DMS53 (cell line): ENCODE measurements around the gene ZNF599.
A peak's percentile ranks its signal among the peaks of the same experiment; 100 is the strongest.
"Not testable (repeated sequence)": the region's sequence is repeated elsewhere in the genome, so short reads cannot be mapped to it uniquely, and the experiment has no call there.

Source experiments
- DNase-seq: peaks from one replicate; lab custom pipeline; 2025; lab: John Stamatoyannopoulos, UW

ZNF599 gene

GRCh38 chr19:34772697-34773554 lies at the start of gene ZNF599:
Gene ZNF599, minus strand, starts transcription at chr19:34773215. Its CDS starts 374 bp downstream, at chr19:34772841.
- peak; percentile 97 for DNase-seq

- no peak for DNase-seq
These were observed 45.3 kb upstream of the ZNF599 start for GRCh38 chr19:34818270-34818669.

GRCh38 chr19:34816708-34817107 lies 43.7 kb upstream of the ZNF599 start:
- no peak for DNase-seq

GRCh38 chr19:34808566-34808965 lies 35.6 kb upstream of the ZNF599 start:
- DNase-seq: no peak

DNA sequence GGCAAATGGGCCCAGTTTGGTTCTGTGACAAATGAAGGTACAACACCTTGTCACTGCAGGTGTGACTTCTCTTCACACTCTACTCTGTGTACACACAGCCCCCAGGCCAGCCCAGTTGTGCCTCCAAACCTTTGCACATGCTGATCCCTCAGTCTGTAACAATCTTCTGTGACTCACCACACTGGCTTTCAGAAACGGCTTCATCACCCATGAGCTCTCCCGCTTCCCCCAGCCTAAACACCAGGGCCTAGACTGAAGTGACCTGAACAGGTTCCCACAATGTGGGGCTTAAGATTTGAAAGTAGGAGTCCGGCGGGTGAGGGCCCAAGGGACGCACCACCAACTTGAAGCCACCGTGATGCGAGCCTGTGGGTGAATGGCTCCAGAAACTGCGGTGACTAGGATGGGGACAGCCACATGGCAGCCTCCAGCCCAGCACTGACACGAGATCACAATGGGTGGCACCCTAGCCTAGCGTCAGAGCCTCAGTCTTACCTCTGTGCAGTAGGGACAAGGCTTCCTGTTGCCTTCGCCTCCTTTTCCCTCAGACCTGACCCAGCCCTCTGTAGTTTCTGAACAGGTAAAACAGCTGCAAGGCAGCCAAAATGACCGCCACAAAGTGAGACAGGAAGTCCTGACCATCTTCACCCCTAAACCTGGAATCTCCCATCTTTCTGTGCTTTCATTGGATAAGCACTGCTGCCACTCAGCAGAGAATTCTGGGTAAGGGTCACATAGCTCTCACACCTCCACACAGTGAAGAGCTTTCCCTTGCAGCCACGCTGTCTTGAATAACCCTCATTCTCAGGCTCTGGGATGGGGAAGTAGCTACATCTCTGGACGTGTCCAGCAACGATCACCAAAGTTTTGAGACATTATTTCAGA lies 34.2 kb upstream of the ZNF599 start:
- no peak for DNase-seq

- DNase-seq: no peak
These were observed 31.1 kb upstream of the ZNF599 start for GRCh38 chr19:34804115-34804514.

DNA sequence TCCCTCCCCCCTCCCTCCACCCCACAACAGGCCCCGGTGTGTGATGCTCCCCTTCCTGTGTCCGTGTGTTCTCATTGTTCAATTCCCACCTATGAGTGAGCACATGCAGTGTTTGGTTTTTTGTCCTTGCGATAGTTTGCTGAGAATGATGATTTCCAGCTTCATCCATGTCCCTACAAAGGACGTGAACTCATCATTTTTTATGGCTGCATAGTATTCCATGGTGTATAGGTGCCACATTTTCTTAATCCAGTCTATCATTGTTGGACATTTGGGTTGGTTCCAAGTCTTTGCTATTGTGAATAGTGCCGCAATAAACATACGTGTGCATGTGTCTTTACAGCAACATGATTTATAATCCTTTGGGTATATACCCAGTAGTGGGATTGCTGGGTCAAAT lies 23.9 kb upstream of the ZNF599 start:
- DNase-seq: not testable (repeated sequence)

DNA sequence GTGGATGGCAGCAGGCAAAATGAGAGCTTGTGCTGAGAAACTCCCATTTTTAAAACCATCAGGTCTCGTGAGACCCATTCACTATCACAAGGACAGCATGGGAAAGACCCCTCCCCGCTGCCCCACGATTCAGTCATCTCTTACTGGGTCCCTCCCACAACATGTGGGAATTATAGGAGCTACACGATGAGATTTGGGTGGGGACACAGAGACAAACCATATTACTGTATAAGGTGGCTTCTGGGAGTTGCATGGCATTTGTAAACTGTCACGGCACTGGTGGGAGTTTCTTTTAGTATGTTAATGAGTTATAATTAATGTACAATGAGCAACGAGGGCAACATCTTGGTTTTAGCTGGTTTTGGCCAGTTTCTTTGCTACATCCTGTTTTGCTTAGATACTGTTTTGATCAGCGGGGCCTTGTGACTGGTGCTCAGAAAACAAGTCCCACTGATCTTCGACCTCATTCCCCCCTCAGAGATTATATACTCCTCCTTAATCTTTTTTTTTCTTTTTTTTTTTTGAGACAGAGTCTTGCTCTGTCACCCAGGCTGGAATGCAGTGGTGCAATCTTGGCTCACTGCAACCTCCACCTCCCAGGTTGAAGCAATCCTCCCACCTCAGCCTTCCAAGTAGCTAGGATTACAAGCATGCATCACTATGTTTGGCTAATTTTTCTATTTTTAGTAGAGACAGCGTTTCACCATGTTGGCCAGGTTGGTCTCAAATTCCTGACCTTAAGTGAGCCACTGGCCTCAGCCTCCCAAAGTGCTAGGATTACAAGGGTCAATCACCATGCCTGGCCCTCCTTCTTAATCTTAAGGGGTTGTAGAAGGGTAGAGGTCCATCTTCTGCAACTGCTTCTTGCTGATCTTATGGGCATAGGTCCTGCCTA lies 21.3 kb upstream of the ZNF599 start:
- no peak for DNase-seq

DNA sequence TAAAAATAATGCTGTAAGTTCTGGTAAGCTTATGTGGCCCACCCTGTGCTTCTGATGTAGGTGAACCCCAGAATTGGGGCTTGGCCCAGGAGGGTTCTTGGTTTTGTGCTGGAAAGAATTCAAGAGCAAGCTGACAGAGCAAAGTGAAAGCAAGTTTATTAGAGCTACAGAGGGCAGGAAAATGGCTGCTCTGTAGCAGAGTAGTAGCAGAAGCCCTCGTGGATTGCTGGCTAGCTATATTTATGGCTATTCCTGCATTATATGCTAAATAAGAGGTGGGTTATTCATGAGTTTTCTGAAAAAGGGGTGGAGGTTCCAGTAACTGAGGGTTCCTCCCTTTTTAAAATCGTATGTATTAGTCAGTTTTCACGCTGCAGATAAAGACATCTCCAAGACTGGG lies 20.6 kb upstream of the ZNF599 start:
- DNase-seq: no peak

DNA sequence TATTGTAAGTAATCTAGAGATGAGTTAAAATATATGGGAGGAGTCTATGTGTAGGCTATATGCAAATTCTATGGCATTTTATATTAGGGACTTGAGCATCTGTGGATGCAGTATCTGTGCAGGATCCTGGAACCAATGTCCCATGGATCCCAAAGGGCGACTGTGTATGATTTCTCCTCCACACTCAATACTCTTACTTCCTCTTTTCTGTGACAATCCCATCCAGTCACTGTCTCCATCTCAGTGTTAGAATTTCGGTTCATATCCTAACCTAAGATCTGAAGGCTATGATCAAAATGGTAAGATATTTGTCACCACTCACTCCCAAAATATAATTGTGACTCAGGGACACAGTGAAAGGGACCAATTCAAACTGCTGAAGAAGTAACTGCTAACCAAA lies 15.1 kb upstream of the ZNF599 start:
- DNase-seq: no peak

- peak; percentile 66 for DNase-seq
These were observed 14.2 kb upstream of the ZNF599 start for GRCh38 chr19:34787059-34787824.

GRCh38 chr19:34786236-34786635 lies 13.2 kb upstream of the ZNF599 start:
- no peak for DNase-seq

DNA sequence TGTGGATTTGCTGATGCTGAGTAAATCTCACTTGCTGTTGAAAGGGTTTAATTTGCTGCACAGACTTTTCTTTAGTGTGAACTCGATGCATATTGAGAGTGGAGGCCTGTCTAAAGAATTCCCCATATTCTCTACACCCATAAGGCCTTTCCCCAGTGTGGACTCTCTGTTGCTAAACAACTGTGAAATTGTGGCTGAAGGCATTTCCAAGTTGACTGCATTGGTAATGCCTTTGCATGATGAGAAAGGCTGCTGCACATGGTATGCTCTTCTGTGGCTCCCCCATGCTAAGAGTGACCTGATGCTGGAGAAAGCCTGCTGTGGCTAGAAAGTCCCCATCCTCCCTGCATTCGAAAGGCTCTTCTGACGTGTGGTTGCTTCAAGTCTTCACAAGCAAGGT lies 6.6 kb upstream of the ZNF599 start:
- no peak for DNase-seq

GRCh38 chr19:34778342-34778741 lies 5.3 kb upstream of the ZNF599 start:
- no peak for DNase-seq

DNA sequence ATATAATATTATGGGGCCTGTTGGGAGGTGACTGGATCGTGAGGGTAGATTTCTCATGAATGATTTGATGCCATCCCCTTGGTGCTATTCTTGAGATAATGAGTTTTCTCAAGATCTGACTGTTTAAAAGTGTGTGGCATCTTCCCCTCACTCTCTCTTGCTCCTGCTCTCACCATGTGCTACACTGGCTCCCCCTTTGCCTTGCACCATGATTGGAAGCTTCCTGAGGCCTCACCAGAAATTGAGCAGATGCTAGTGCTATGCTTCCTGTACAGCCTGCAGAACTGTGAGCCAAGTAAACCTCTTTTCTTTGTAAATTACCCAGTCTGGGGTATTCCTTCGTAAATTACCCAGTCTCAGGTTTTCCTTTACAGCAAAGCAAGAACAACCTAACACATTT lies 1.8 kb upstream of the ZNF599 start:
- DNase-seq: no peak

DNA sequence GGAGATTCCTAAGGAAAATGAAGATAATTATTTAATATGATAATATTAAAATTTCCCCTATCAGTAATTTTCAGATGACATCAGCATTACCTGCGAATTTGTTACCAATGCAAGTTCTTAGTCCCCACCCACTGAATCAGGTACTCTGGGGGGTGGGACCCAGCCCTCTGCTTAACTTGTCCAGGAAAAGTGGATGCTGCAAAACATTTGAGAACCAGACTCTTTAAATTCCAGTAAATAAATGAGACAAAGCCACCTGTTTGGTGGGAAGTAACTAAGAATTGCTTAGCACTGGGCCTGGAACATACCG lies 495 bp upstream of the ZNF599 start:
- no peak for DNase-seq

GRCh38 chr19:34767951-34768350 lies 5.1 kb downstream of the ZNF599 start:
- DNase-seq: no peak

GRCh38 chr19:34766386-34766785 lies 6.6 kb downstream of the ZNF599 start:
- no peak for DNase-seq

- DNase-seq: no peak
These were observed 13.6 kb downstream of the ZNF599 start for GRCh38 chr19:34759218-34759917.

DNA sequence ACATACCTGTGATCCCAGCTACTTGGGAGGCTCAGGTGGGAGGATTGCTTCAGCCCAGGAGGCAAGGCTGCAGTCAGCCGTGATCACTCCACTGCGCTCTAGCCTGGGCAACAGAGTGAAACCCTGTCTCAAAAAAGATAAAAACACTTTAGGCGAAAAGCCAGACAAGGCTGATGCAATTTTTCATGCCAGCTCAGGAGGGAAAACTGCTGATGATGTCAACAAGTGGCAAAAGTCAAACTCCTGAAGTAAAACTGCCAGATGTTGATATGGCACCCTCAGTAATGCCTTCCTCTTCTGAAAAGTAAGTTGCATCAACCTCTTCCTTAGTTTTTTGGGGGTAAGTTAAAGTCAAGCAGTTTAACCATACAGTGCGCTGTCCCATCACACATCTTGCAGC lies 15.6 kb downstream of the ZNF599 start:
- DNase-seq: no peak
